ENCODE measurements around the gene TMEM86A. TPM values are rescaled to one million over a fixed set of nuclear protein-coding genes. Genes with fewer than 3 reads are reported as not detected.
A peak's percentile ranks its signal among the peaks of the same experiment; 100 is the strongest.
"Not testable (repeated sequence)": the region's sequence is repeated elsewhere in the genome, so short reads cannot be mapped to it uniquely, and the experiment has no call there.

TMEM86A gene
- under 1 TPM; 0.50 to 0.65 TPM for total RNA-seq

- Mint-ChIP-seq H3K36me3 (no peaks in the 10 kb centered on the region), H3K27me3 (no peaks in the 10 kb centered on the region), H3K4me3 (peak within 1 kb of the TSS; percentile 75), H3K9me3 (no peaks in the 10 kb centered on the region), H3K4me1 (ENCODE audit: low read depth) (peaks cover 14% of the 10 kb centered on the region), H3K27ac (peak within 1 kb of the TSS; percentile 18)
- CTCF ChIA-PET = interaction anchor here (1.3 to 1.5 kb wide), 2 partner anchors 23 to 24 kb away, joined by 4 to 5 read pairs; no protein-coding TSS in a partner anchor
- intact Hi-C loops (cut with micrococcal nuclease) = loop anchor here (1.0 to 2.0 kb wide), 3 partner anchors 26 to 376 kb away; partner anchors contain the start of genes GTF2H1, HPS5 and SPTY2D1
- POLR2A ChIA-PET = interaction anchor here (1.0 kb wide), 1 partner anchor 172 kb away, joined by 3 read pairs; the partner anchor contains the start of gene TSG101
- DNase-seq = peak; percentile 93
These were observed at the start of gene TMEM86A for GRCh38 chr11:18698341-18699268. Gene TMEM86A (plus strand): TSS chr11:18698779. CDS start chr11:18698887, 108 bp downstream.

GRCh38 chr11:18650353-18650752 is 48.2 kb upstream of the TMEM86A start:
- Mint-ChIP-seq H3K9me3 (no peaks in the 10 kb centered on the region), H3K4me3 (no peak overlapping the region), H3K27me3 (no peaks in the 10 kb centered on the region), H3K27ac (no peak overlapping the region), H3K4me1 (ENCODE audit: low read depth) (peaks cover 4% of the 10 kb centered on the region), H3K36me3 (no peaks in the 10 kb centered on the region)
- intact Hi-C loops (cut with micrococcal nuclease) = loop anchor here (5.0 kb wide), 2 partner anchors 123 to 408 kb away; partner anchors contain the start of gene TSG101
- no peak for DNase-seq
- POLR2A ChIA-PET = interaction anchor here (0.6 kb wide), 1 partner anchor 39 kb away, joined by 3 read pairs; no protein-coding TSS in a partner anchor
- CTCF ChIA-PET = interaction anchor here (0.7 to 4.0 kb wide), 15 partner anchors 9 to 535 kb away, joined by 3 to 40 read pairs (median 5); partner anchors contain the start of genes TSG101 and UEVLD

- ChIA-PET CTCF (interaction anchor here (0.6 to 4.0 kb wide), 23 partner anchors 10 to 536 kb away, joined by 3 to 40 read pairs (median 4); partner anchors contain the start of genes TSG101 and UEVLD), POLR2A (interaction anchor here (0.7 kb wide), 1 partner anchor 320 kb away, joined by 4 read pairs; no protein-coding TSS in a partner anchor)
- no peak overlapping the region for H3K27ac Mint-ChIP-seq
- intact Hi-C loops (cut with micrococcal nuclease) = loop anchor here (1.0 to 5.0 kb wide), 5 partner anchors 64 to 409 kb away; partner anchors contain the start of gene TSG101
- peaks cover 4% of the 10 kb centered on the region for H3K4me1 Mint-ChIP-seq (ENCODE audit: low read depth)
- no peaks in the 10 kb centered on the region for H3K27me3 Mint-ChIP-seq
- H3K36me3 Mint-ChIP-seq = no peaks in the 10 kb centered on the region
- H3K9me3 Mint-ChIP-seq = no peaks in the 10 kb centered on the region
- peak overlapping the region; percentile 17 for H3K4me3 Mint-ChIP-seq
- peak; percentile 58 for DNase-seq
These were observed 47.6 kb upstream of the TMEM86A start for GRCh38 chr11:18650859-18651557.

GRCh38 chr11:18657673-18658072 is 40.9 kb upstream of the TMEM86A start:
- ChIA-PET CTCF (no interaction called here), POLR2A (no interaction called here)
- H3K27me3 Mint-ChIP-seq = peaks cover 1% of the 10 kb centered on the region
- no peak overlapping the region for H3K4me3 Mint-ChIP-seq
- H3K4me1 Mint-ChIP-seq (ENCODE audit: low read depth) = no peaks in the 10 kb centered on the region
- peaks cover 2% of the 10 kb centered on the region for H3K9me3 Mint-ChIP-seq
- H3K36me3 Mint-ChIP-seq = no peaks in the 10 kb centered on the region
- intact Hi-C loops (cut with micrococcal nuclease) = no loop called here
- no peak overlapping the region for H3K27ac Mint-ChIP-seq
- DNase-seq = no peak

DNA sequence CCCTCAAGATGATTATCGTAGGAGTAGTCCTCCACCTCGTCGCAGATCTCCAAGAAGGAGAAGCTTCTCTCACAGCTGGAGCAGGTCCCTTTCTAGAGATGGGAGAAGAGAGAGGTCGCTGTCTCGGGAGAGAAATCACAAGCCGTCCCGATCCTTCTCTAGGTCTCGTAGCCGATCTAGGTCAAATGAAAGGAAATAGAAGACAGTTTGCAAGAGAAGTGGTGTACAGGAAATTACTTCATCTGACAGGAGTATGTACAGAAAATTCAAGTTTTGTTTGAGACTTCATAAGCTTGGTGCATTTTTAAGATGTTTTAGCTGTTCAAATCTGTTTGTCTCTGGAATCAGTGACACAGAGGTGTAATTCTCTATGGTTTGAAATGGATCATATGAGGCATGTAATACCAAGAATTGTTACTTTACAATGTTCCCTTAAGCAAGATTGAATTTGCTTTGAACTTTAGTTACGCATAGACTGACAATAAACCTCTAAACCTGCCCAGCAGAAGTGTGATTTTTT is 33.2 kb upstream of the TMEM86A start:
- not testable (repeated sequence) for H3K27me3 Mint-ChIP-seq, H3K36me3 Mint-ChIP-seq, H3K9me3 Mint-ChIP-seq, DNase-seq
- CTCF ChIA-PET = interaction anchor here (0.9 to 1.1 kb wide), 2 partner anchors 13 to 15 kb away, joined by 3 to 6 read pairs; no protein-coding TSS in a partner anchor
- H3K4me1 Mint-ChIP-seq (ENCODE audit: low read depth) = peaks cover 30% of the 10 kb centered on the region
- intact Hi-C loops (cut with micrococcal nuclease) = loop anchor here (5.0 kb wide), 1 partner anchor 138 kb away; the partner anchor contains the start of gene TSG101
- POLR2A ChIA-PET = interaction anchor here (1.0 kb wide), 1 partner anchor 31 kb away, joined by 3 read pairs; the partner anchor contains the start of gene SPTY2D1
- peak overlapping the region; percentile 81 for H3K27ac Mint-ChIP-seq
- H3K4me3 Mint-ChIP-seq = peak overlapping the region; percentile 14

DNA sequence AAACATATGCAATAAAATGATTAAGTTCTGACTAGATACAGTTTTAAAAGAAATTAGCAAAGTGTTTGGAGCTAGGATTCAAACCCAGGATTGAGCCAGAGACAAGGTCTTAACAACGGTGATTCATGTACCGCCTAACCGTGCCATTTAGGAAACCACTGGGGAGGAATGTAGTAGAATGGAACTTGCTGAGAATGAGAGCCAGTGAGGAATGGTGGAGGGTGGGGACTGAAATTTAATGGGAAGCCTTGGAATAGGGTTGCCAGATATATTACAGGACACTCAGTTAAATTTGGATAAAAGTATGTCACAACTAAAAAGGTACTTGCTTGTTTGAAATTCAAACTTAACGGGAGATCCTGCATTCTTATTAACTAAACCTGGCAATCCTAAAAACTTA is 30.4 kb upstream of the TMEM86A start:
- POLR2A ChIA-PET = no interaction called here
- CTCF ChIA-PET = interaction anchor here (0.6 kb wide), 1 partner anchor 424 kb away, joined by 3 read pairs; no protein-coding TSS in a partner anchor
- no peak for DNase-seq
- Mint-ChIP-seq H3K27ac (no peak overlapping the region), H3K4me3 (no peak overlapping the region), H3K27me3 (no peaks in the 10 kb centered on the region), H3K9me3 (no peaks in the 10 kb centered on the region), H3K4me1 (ENCODE audit: low read depth) (peaks cover 48% of the 10 kb centered on the region), H3K36me3 (no peaks in the 10 kb centered on the region)
- intact Hi-C loops (cut with micrococcal nuclease) = loop anchor here (2.0 to 5.0 kb wide), 2 partner anchors 51 to 141 kb away; partner anchors contain the start of gene TSG101

DNA sequence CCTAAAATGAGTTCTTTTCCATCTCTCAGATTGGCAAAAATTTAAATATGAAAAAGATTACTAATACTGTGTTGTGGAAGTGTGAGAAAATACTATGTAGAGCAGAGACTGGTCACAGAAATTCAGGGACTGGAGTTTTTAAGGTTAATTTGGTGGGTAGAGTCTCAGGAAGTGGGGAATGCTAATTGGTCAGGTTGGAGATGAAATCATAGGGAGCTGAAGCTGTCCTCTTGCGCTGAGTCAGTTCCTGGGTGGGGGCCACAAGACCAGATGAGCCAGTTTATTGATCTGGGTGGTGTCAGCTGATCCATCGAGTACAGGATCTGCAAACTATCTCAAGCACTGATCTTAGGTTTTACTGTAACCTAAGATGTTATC is 29.4 kb upstream of the TMEM86A start:
- ChIA-PET POLR2A (interaction anchor here (0.7 to 2.2 kb wide), 2 partner anchors 29 to 35 kb away, joined by 3 to 6 read pairs; partner anchors contain the start of gene SPTY2D1), CTCF (interaction anchor here (0.6 to 1.2 kb wide), 2 partner anchors 53 to 136 kb away, joined by 3 to 6 read pairs; no protein-coding TSS in a partner anchor)
- no peaks in the 10 kb centered on the region for H3K9me3 Mint-ChIP-seq
- H3K27me3 Mint-ChIP-seq = no peaks in the 10 kb centered on the region
- DNase-seq = peak; percentile 51
- intact Hi-C loops (cut with micrococcal nuclease) = loop anchor here (1.0 to 5.0 kb wide), 3 partner anchors 35 to 142 kb away; partner anchors contain the start of genes SPTY2D1 and TSG101
- peak overlapping the region; percentile 46 for H3K27ac Mint-ChIP-seq
- H3K4me1 Mint-ChIP-seq (ENCODE audit: low read depth) = peaks cover 54% of the 10 kb centered on the region
- peak overlapping the region; percentile 9 for H3K4me3 Mint-ChIP-seq
- no peaks in the 10 kb centered on the region for H3K36me3 Mint-ChIP-seq

DNA sequence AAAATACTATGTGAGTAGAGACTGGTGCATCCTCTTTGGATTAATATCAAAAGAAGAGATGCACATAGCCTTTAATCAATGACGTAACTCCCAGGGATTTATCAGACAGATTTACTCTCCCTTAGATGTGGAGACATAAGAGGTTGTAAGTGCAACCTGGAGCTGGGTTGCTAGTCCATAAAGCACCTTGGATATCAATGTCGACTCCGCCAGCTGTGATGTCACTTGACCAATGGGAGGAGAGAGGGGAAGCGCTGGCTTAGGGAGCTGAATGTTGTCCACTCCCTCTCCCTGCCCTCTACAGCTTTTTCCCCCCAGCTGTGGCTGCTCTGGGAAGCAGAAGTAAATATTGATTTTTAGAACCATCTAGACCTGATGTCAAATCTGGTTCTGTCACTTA is 28.9 kb upstream of the TMEM86A start:
- H3K27me3 Mint-ChIP-seq = no peaks in the 10 kb centered on the region
- H3K4me3 Mint-ChIP-seq = no peak overlapping the region
- no peak overlapping the region for H3K27ac Mint-ChIP-seq
- no peak for DNase-seq
- intact Hi-C loops (cut with micrococcal nuclease) = loop anchor here (1.0 to 5.0 kb wide), 4 partner anchors 35 to 142 kb away; partner anchors contain the start of genes SPTY2D1 and TSG101
- POLR2A ChIA-PET = interaction anchor here (0.7 to 2.2 kb wide), 2 partner anchors 29 to 36 kb away, joined by 3 to 6 read pairs; partner anchors contain the start of gene SPTY2D1
- no peaks in the 10 kb centered on the region for H3K9me3 Mint-ChIP-seq
- peaks cover 54% of the 10 kb centered on the region for H3K4me1 Mint-ChIP-seq (ENCODE audit: low read depth)
- no peaks in the 10 kb centered on the region for H3K36me3 Mint-ChIP-seq
- CTCF ChIA-PET = interaction anchor here (0.6 to 1.2 kb wide), 2 partner anchors 52 to 136 kb away, joined by 3 to 6 read pairs; no protein-coding TSS in a partner anchor

DNA sequence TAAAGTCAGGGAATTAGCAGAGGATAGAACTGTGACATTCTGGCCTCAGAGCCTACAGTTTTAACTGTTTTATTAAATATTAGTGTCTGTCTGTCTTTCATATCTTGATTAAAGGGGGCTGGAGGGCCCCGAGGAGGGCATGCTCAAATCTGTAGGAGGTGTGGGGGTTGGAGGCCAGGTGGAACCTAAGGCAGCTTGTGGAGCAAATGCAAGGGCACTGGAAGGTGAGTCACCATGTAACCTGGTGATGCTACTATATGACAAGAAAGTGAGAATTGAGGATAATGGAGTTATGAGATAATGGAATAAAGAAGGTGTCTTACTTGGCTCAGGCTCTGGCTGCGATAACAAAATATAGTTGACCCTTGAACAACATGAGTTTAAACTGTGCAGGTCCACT is 27.3 kb upstream of the TMEM86A start:
- ChIA-PET POLR2A (interaction anchor here (2.2 kb wide), 1 partner anchor 37 kb away, joined by 6 read pairs; the partner anchor contains the start of gene SPTY2D1), CTCF (interaction anchor here (2.0 kb wide), 1 partner anchor 50 kb away, joined by 12 read pairs; no protein-coding TSS in a partner anchor)
- no peak overlapping the region for H3K4me3 Mint-ChIP-seq
- no peaks in the 10 kb centered on the region for H3K27me3 Mint-ChIP-seq
- no peaks in the 10 kb centered on the region for H3K36me3 Mint-ChIP-seq
- peak overlapping the region; percentile 14 for H3K27ac Mint-ChIP-seq
- H3K9me3 Mint-ChIP-seq = no peaks in the 10 kb centered on the region
- intact Hi-C loops (cut with micrococcal nuclease) = loop anchor here (5.0 kb wide), 1 partner anchor 51 kb away; no protein-coding TSS in a partner anchor
- H3K4me1 Mint-ChIP-seq (ENCODE audit: low read depth) = peaks cover 45% of the 10 kb centered on the region
- DNase-seq = peak; percentile 46

- Mint-ChIP-seq H3K4me1 (ENCODE audit: low read depth) (peaks cover 45% of the 10 kb centered on the region), H3K27ac (peak overlapping the region; percentile 67), H3K4me3 (peak overlapping the region; percentile 23)
- H3K9me3 Mint-ChIP-seq, POLR2A ChIA-PET, H3K36me3 Mint-ChIP-seq, H3K27me3 Mint-ChIP-seq: not testable (repeated sequence)
- CTCF ChIA-PET = interaction anchor here (1.0 to 2.0 kb wide), 2 partner anchors 49 to 132 kb away, joined by 4 to 12 read pairs; no protein-coding TSS in a partner anchor
- peak; percentile 54 for DNase-seq
- intact Hi-C loops (cut with micrococcal nuclease) = loop anchor here (2.0 to 5.0 kb wide), 2 partner anchors 27 to 50 kb away; partner anchors contain the start of gene TMEM86A
These were observed 26.4 kb upstream of the TMEM86A start for GRCh38 chr11:18672209-18672608.

Measured in activated CD4-positive, alpha-beta memory T cell treated with anti-CD3 and anti-CD28 coated beads for 36 hours (primary cell).